Colon (tissue), 2 donors: ENCODE results near the gene BOK.
"Not testable (repeated sequence)": the region's sequence is repeated elsewhere in the genome, so short reads cannot be mapped to it uniquely, and the experiment has no call there.

Experiments used
- FAIRE-seq: peaks from 2 replicates; lab custom pipeline; 2012; peaks lifted over from hg19 to GRCh38; lab: Jason Lieb, UNC
- donor health status: control.
- donor health status: control.

Gene BOK

GRCh38 chr2:241559323-241560161, 997 bp downstream of the BOK start:
- no peak for FAIRE-seq

GRCh38 chr2:241560162-241560882, 1.8 kb downstream of the BOK start:
- no peak for FAIRE-seq

DNA sequence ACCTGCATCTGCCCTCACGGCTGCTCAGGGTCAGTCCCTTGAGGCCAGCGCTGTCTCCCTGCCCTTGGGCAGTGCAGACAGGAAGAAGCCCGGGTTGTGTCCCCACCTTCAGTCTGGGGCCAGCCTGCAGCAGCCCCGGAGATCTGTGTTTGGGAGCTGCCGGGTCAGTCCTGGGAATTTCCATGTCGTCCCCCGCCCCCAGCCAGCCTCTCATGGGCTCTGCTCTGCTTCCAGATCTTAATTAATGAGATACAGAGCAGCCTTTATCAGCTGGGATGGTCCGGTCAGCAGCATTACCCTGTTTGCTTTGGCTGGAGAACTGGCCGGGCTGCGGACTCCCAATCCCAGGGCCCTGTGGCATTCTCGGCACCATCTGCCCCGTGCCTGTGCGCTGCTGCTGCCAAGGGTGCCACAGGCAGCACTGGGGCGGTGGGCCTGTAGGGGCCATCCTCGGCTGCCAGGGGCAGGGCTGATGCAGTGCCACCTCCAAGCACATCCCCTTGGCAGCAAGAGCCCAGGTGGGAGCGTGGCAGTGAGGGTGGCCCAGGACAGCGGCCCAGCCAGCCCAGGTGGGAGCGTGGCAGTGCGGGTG, 2.4 kb downstream of the BOK start:
- no peak for FAIRE-seq

- no peak for FAIRE-seq
These were observed 3.3 kb downstream of the BOK start for GRCh38 chr2:241561832-241562231.

DNA sequence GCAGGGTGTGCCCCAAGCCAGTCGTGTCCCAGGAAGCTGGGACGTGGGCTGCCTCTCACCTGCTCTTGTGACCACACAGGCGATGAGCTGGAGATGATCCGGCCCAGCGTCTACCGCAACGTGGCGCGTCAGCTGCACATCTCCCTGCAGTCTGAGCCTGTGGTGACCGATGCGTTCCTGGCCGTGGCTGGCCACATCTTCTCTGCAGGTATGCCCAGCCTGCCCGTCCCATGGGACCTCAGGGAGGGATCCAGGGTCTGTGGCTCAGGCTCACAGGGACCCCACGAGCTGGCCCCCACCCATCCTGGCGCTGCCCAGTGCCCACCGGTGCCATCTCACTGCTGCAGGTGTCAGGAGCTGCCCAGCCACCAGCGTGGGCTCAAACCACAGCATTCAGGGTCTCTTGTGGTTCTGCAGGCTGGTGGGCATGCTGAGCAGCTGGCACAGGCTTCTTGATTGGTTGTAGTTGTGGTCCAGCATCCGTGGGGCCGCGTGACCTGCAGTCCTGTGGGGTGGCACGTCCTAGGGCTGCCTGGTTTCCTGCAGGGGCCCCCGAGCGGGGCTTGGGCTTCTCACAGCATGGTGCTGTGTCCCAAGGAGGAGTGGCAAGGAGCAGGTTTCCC, 3.8 kb downstream of the BOK start:
- FAIRE-seq, result no peak

GRCh38 chr2:241563031-241563507, 4.5 kb downstream of the BOK start:
- no peak for FAIRE-seq

- FAIRE-seq, result no peak
These were observed 5.0 kb downstream of the BOK start for GRCh38 chr2:241563571-241563980.

DNA sequence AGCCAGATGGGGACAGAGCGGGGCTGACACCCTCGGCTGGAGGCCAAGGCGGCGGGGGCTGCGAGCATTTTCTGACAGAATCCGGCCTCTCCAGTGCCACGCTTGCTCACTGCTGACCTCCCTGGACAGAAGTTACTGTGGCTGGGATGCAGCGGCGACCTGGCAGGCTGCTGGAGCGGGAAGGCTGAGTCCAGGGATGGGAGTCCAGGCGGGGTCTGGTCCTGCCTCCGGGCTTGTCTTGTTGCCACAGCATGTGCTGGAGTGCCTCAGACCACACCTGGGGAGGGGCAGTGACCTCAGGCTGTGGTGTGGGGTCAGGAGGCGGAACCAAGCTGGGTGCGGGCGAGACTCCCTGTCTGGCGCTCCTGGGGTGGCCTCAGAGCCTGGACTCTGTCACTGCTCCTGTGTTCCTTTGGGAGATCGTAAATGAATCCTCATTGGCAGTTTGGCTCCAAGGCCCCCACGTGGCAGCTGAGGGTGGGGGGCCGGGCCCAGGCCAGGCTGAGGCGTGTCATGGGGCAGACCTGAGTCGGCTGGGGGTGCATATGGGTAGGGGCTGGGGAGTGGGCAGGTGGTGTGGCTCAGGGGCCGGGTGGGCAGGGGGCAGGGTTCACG, 5.5 kb downstream of the BOK start:
- no peak for FAIRE-seq

GRCh38 chr2:241564596-241565410, 6.3 kb downstream of the BOK start:
- FAIRE-seq, result no peak

DNA sequence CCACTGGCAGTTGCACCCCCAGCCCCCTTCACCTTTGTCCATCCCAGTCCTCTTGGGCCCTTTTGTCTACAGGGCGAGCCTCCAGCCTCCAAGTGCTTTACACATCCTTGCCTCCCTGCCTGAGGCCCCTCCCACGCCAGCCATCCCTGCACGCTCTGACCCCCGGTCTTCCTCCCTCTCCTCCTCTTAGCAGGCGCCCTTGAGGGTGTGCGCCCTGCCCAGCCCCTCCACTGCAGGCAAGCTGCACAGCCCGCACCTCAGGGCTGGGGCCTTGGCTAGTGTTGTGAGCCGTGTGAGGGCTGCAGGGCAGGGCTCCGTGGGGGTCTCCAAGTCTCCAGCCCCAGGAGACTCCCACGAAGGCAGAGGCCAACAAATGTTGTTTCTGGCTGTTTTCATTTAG, 6.9 kb downstream of the BOK start:
- no peak for FAIRE-seq

DNA sequence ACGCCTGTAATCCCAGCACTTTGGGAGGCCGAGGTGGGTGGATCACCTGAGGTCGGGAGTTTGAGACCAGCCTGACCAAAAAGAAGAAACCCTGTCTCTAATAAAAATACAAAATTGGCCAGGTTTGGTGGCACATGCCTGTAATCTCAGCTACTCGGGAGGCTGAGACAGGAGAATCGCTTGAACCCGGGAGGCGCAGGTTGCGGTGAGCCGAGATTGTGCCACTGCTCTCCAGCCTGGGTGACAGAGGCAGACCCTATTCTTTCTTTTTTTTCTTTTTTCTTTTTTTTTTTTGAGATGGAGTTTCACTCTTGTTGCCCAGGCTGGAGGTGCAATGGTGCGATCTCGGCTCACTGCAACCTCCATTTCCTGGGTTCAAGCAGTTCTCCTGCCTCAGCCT, 7.5 kb downstream of the BOK start:
- FAIRE-seq, result not testable (repeated sequence)

DNA sequence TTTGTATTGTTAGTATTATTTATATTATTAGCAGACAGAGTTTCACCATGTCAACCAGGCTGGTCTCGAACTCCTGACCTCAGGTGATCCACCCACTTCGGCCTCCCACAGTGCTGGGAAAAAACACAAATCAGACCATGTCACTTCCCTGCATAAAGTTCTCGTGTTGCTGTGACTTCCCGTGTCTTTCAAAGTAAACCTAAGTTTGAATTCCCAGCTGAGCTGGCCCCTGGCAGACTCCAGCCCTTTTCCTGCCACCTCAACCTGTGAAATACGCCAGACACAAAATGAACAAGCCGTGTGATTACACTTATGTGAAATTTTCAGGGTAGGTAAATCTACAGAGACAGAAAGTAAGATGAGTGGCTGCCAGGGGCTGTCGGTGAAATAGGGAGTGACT, 7.9 kb downstream of the BOK start:
- FAIRE-seq, result no peak

- not testable (repeated sequence) for FAIRE-seq
These were observed 8.7 kb downstream of the BOK start for GRCh38 chr2:241567266-241567665.

DNA sequence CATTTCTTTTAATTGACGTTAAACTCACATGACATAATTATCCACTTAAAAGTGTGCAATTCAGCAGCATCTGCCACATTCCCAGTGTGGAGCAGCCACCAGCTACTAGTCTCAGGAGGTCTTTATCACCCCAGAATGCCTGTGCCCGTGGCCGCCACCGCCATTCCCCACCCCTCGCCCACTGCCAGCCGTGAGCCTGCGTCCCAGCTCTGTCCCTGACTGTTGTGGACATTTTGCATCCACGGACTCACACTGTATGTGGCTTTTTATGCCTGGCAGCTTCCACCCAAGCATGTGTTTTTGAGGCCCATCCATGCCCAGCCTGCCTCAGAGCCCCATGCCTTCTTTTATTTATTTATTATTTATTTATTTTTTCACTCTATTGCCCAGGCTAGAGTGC, 9.2 kb downstream of the BOK start:
- FAIRE-seq, result no peak

GRCh38 chr2:241568726-241569125, 10.2 kb downstream of the BOK start:
- FAIRE-seq, result no peak

DNA sequence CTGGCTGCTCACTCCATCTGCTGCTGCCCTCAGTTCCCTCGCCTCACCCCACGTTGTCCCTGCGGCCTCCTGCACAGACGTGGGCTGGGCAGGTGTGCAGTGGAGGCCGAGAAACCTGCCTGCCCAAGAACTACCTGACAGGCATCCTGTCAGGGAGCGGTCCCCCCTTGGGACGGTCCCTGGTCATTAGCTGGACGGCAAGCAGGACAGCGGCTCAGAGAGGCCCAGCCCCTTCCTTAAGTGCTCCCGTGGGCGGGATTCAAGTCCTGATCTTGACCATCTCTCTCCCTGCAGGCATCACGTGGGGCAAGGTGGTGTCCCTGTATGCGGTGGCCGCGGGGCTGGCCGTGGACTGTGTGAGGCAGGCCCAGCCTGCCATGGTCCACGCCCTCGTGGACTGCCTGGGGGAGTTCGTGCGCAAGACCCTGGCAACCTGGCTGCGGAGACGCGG, 11.3 kb downstream of the BOK start:
- no peak for FAIRE-seq

- FAIRE-seq, result no peak
These were observed 12.5 kb downstream of the BOK start for GRCh38 chr2:241570961-241571581.

- FAIRE-seq, result no peak
These were observed 13.5 kb downstream of the BOK start for GRCh38 chr2:241571821-241572620.

DNA sequence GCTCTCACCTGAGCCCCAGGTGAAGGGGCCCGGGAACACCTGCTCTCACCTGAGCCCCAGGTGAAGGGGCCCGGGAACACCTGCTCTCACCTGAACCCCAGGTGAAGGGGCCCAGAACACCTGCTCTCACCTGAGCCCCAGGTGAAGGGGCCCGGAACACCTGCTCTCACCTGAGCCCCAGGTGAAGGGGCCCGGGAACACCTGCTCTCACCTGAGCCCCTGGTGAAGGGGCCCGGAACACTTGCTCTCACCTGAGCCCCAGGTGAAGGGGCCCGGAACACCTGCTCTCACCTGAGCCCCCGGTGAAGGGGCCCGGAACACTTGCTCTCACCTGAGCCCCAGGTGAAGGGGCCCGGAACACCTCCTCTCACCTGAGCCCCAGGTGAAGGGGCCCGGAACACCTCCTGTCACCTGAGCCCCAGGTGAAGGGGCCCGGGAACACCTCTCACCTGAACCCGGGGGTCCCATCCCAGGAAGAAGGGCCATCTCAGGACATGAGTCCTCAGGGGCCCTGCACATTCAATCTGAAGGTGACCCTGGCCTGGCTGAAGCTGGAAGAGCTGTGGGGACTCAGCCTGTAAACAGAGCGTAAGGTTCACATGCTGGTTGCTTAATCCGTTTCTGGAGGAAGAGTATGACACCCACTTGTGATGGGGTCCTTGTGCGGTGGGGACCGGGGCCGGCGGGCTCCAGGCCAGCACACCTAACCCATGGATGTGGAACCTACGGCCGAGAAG, 14.5 kb downstream of the BOK start:
- FAIRE-seq, result not testable (repeated sequence)
